HUES64 (cell line): ENCODE results near the gene ZCCHC10.
A peak's percentile ranks its signal among the peaks of the same experiment; 100 is the strongest.
"Not testable (repeated sequence)": the region's sequence is repeated elsewhere in the genome, so short reads cannot be mapped to it uniquely, and the experiment has no call there.

Source experiments
- H3K27ac ChIP-seq: 2 replicates; pipeline ENCODE4 v1.7.0; 2013; ENCODE audit warnings: low read depth, low read length, inconsistent platforms
- H3K27me3 ChIP-seq: 2 replicates; pipeline ENCODE4 v1.6.1; 2013; ENCODE audit warnings: mild to moderate bottlenecking, low read length; ENCODE audit not compliant: insufficient read depth
- H3K36me3 ChIP-seq: 2 replicates; pipeline ENCODE4 v1.6.1; 2013; ENCODE audit warnings: mild to moderate bottlenecking, low read length; ENCODE audit not compliant: insufficient read depth
- H3K4me1 ChIP-seq: 2 replicates; pipeline ENCODE4 v1.6.1; 2013; ENCODE audit warnings: mild to moderate bottlenecking, low read length, moderate library complexity; ENCODE audit not compliant: insufficient read depth
- H3K4me3 ChIP-seq: 2 replicates; pipeline ENCODE4 v1.5.1; 2013; ENCODE audit warnings: mild to moderate bottlenecking, low read length, moderate library complexity
- H3K9ac ChIP-seq: 2 replicates; pipeline ENCODE4 v1.6.1; 2013; ENCODE audit warnings: mild to moderate bottlenecking, low read depth, low read length
- H3K9me3 ChIP-seq: 2 replicates; pipeline ENCODE4 v1.6.1; 2013; ENCODE audit warnings: low read depth, low read length; ENCODE audit not compliant: insufficient read depth
- WGBS: fragments of 150-250, 120-280 bp; methylation state at CpG from one replicate; pipeline ENCODE4 v1.1.7; 2013; ENCODE audit warnings: missing lambda C conversion rate; 5-methylcytosine and 5-hydroxymethylcytosine counted together

ZCCHC10 gene

DNA sequence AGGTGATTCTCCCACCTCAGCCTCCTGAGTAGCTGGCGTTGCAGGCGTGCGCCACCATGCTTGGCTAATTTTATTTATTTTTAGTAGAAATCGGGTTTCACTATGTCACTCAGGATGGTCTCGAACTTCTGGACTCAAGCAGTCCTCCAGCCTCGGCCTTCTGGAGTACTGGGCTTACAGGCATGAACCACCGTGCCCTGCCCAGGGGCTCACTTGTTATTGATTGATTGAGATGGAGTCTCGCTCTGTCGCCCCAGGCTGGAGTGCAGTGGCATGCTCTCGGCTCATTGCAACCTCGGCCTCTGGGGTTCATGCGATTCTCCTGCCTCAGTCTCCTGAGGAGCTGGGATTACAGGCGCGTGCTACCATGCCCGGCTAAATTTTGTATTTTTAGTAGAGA, 27.1 kb upstream of the ZCCHC10 start:
- Histone ChIP-seq H3K4me1 (peaks cover 33% of the 10 kb centered on the region), H3K4me3 (peak overlapping the region; percentile 93), H3K9me3 (no peaks in the 10 kb centered on the region), H3K27me3 (no peaks in the 10 kb centered on the region), H3K36me3 (peaks cover 10% of the 10 kb centered on the region), H3K27ac (no peak overlapping the region), H3K9ac (peak overlapping the region; percentile 99)
- 95% methylated on average over 15 of the region's 15 CpGs for WGBS

DNA sequence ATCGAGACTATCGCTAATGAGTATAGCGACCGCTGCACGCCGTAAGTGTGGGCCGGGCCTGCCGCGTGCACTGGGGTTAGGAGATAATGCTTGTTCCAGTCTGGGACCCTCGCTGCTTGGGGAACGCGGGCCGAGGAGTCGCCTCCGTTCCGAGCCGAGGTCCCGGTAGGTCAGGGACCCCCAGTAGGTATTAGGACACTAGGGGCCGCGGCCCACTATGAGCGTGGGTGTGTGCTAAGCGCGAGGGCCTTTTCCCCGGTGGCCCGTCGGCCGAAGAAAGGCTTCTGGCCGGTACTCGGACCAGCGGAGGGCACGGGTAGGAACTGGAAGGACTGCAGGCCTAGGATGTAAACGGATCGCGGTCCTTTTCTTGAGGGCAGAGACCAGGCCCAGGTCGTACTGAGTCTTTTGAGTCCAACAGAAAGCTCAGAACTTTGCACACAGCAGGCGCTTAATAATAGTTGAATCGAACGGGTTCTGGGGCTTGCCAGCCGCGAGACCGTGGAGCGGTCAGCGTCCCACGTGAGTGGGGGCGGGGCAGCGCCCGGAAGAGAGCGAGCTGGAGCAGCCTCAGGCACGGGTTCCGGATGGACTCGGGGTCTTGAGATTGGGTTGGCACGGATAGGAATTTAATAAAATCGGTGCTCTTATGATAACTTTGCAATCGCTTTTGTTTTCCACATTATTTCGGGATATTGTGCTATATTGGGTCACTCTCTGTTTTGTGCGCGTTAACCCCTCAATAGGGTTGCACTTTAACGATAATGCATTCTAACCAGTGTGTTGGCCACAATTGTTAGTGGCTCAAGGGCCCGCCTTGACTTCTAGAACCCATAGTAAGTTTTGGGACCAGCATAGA, 26.2 kb upstream of the ZCCHC10 start:
- Histone ChIP-seq H3K4me3 (peak overlapping the region; percentile 93), H3K27me3 (no peaks in the 10 kb centered on the region), H3K9ac (peak overlapping the region; percentile 99), H3K4me1 (peaks cover 28% of the 10 kb centered on the region), H3K27ac (peak overlapping the region; percentile 99), H3K9me3 (no peaks in the 10 kb centered on the region), H3K36me3 (peaks cover 10% of the 10 kb centered on the region)
- 1% methylated on average over 59 of the region's 59 CpGs for WGBS

DNA sequence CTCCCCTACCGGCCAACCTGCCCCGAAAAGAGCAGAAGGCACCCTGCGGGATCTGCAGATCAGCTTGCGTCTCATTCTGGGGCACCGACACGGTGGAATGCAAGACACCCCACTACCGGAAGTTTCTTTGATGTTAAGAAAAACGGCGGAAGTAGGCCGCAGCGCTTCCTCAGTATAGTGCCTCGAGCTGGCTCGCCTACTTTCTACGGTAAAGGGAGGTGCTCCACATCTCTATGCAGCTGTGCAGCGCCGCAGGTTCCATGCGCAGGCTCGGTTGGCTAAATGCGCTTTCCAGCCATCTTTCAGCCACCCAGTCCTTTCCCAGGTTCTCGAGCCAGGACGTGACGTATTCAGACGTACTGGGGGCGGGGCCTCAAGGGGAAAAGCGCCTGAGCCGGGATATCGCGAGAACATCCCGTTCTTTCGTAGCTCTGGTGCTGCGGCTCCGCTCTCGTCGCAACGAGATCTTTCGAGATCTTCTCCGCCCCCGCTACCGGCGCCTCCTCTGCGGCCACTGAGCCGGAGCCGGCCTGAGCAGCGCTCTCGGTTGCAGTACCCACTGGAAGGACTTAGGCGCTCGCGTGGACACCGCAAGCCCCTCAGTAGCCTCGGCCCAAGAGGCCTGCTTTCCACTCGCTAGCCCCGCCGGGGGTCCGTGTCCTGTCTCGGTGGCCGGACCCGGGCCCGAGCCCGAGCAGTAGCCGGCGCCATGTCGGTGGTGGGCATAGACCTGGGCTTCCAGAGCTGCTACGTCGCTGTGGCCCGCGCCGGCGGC, 25.4 kb upstream of the ZCCHC10 start, which contains the start of gene HSPA4:
TSS of gene HSPA4 (plus strand) at position 472 of the 775 bp plus-strand sequence. CDS start at position 710, 238 bp downstream.
- under 1% methylated on average over 68 of the region's 68 CpGs for WGBS
- Histone ChIP-seq H3K4me3 (peak within 1 kb of the TSS; percentile 93), H3K27me3 (no peaks in the 10 kb centered on the region), H3K9me3 (no peaks in the 10 kb centered on the region), H3K27ac (peak within 1 kb of the TSS; percentile 99), H3K36me3 (peaks cover 10% of the 10 kb centered on the region), H3K4me1 (peaks cover 28% of the 10 kb centered on the region), H3K9ac (peak within 1 kb of the TSS; percentile 99)

DNA sequence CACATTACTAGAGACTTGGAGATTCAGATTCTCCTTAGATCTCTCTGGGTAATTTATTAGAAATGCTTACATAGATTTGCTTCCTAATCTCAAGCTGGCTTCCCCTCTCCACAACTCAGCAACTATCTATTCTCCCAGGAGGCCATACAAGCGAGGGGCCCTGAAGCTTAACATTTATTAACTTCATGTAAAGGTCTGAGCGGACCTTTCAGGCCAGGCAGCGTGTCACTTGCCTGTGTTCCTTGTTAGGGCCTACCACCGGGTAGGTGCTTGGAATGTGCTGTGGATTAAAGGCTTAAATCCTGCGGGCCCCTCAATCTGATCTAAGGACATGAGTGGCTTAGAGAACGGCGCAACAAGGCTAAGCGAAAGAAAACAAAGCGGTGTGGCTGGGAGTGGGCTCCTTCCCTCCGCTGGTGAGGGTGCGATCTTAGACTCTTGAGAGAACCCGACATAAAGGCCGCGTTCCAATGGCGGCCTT, 24.8 kb upstream of the ZCCHC10 start:
- peaks cover 8% of the 10 kb centered on the region for H3K36me3 ChIP-seq
- 6% methylated on average over 15 of the region's 15 CpGs for WGBS
- H3K9ac ChIP-seq, result peak overlapping the region; percentile 99
- H3K9me3 ChIP-seq, result no peaks in the 10 kb centered on the region
- H3K27me3 ChIP-seq, result no peaks in the 10 kb centered on the region
- H3K4me1 ChIP-seq, result peaks cover 28% of the 10 kb centered on the region
- H3K27ac ChIP-seq, result peak overlapping the region; percentile 99
- H3K4me3 ChIP-seq, result peak overlapping the region; percentile 93

DNA sequence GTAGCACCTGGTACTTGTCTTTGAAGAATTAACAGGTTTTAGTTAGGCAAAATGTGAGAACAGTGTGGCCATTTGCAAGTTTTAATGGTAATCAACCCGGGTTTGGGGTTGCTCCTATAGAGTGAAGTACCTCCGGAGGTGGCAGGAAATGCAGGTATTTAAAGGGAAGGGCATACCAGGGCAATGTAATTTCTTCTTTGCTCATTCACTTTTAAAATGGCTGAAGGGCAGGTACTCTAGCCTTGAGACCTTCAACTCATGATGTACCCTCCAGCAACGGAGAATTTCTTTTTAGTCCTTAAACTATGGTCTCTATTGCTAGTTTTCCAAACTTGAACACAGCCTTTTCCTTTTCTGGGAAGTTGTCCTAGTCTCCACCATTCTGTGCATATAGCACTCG, 24.2 kb upstream of the ZCCHC10 start:
- H3K27ac ChIP-seq, result peak overlapping the region; percentile 99
- H3K9me3 ChIP-seq, result no peaks in the 10 kb centered on the region

DNA sequence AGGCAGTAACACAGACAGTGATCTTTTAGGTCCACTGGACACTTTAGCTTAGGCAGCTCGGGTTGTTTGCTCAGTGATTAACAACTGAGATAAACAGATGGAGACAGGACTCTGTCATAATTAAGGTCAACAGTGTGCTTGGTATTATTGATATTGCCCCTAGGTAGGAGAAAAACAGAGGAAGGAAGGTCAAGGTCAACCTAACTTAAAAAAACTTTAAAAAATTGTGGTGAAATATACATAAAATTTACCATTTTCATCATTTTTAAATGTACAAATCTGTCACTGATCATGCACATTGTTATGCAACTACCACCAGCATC, 23.3 kb upstream of the ZCCHC10 start:
- Histone ChIP-seq H3K27me3 (no peaks in the 10 kb centered on the region), H3K4me3 (no peak overlapping the region), H3K36me3 (peaks cover 3% of the 10 kb centered on the region), H3K9ac (no peak overlapping the region), H3K4me1 (peaks cover 24% of the 10 kb centered on the region), H3K27ac (no peak overlapping the region; the same call in 1 of the 2 replicates), H3K9me3 (no peaks in the 10 kb centered on the region)
- 74% methylated on average over 1 of the region's 1 CpG for WGBS

More for the DNA sequence above, 24.2 kb upstream of the ZCCHC10 start:
- peaks cover 28% of the 10 kb centered on the region for H3K4me1 ChIP-seq
- H3K4me3 ChIP-seq, result peak overlapping the region; percentile 93
- H3K36me3 ChIP-seq, result peaks cover 6% of the 10 kb centered on the region
- H3K9ac ChIP-seq, result peak overlapping the region; percentile 99
- 18% methylated on average over 4 of the region's 4 CpGs for WGBS
- H3K27me3 ChIP-seq, result no peaks in the 10 kb centered on the region

DNA sequence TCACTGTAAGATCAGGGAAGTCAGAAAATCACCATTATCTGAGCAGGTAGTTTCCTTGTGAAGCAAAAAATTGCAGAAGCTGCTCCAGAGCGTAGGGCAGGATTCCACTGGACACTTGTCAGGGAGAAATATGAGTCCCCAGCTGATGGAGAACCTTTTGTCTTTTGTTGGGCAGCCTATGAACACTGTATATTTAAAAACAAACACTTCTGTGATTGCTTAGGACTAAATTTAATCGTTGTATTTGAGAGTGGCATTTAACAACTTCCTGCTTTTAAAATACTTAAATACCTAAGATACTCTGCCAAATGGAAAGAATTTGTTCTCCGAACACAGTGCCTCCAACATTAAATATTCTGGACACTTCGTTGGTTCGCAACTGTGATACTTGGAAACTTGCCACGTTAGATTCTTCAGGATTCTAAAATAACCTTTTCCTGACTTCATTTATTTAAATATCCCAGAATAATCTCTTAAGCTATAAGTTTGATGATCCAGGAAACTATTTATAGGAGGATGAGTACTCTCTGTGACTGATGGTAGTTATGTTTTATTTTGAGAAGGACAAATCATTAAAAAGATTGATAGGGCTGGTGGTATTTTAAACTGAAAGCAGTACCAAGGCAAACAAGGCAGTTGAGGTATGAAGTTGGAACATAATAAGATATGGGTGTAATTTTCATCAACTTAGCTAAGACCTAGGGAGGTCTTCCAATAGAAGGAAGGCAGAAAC, 22.8 kb upstream of the ZCCHC10 start:
- Histone ChIP-seq H3K9me3 (no peaks in the 10 kb centered on the region), H3K27me3 (no peaks in the 10 kb centered on the region), H3K4me1 (peaks cover 20% of the 10 kb centered on the region), H3K27ac (no peak overlapping the region; the same call in 1 of the 2 replicates), H3K9ac (no peak overlapping the region), H3K36me3 (no peaks in the 10 kb centered on the region), H3K4me3 (no peak overlapping the region)
- WGBS, result 91% methylated on average over 6 of the region's 6 CpGs

DNA sequence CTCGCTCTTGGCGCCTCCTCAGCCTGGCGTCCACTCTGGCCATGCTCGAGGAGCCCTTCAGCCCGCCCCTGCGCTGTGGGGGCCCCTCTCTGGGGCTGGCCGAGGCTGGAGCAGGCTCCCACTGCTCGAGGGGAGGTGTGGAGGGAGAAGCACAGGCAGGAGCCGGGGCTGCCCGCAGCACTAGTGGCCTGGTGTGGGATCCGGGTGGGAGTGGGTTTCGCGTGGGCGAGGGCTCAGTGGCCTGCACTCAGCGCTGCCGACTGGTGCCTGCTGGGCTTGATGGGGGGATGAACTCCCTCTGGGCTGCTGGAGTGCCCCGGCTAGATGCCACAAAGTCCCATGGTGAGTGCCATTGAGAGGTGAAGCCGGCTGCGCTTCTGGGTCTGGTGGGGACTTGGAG, 21.1 kb upstream of the ZCCHC10 start:
- Histone ChIP-seq H3K36me3 (no peaks in the 10 kb centered on the region), H3K27me3 (no peaks in the 10 kb centered on the region), H3K4me1 (peaks cover 20% of the 10 kb centered on the region), H3K9me3 (no peaks in the 10 kb centered on the region), H3K4me3 (no peak overlapping the region), H3K27ac (no peak overlapping the region), H3K9ac (no peak overlapping the region)
- 91% methylated on average over 19 of the region's 19 CpGs for WGBS

DNA sequence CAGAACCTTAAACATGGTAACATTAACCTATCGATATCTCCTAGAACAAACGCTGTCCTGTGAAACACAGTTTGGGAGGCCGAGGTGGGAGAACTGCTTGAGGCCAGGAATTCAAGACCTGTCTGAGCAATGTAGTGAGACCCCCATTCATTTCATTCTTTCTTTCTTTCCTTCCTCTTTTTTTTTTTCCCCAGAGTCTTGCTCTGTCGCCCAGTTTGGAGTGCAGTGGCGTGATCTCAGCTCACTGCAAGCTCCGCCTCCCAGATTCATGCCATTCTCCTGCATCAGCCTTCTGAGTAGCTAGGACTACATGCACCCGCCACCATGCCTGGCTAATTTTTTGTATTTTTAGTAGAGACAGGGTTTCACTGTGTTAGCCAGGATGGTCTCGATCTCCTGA, 20.2 kb upstream of the ZCCHC10 start:
- H3K27me3 ChIP-seq, H3K36me3 ChIP-seq, H3K27ac ChIP-seq, H3K9me3 ChIP-seq, H3K9ac ChIP-seq, H3K4me3 ChIP-seq: not testable (repeated sequence)
- 93% methylated on average over 8 of the region's 8 CpGs for WGBS
- H3K4me1 ChIP-seq, result peaks cover 20% of the 10 kb centered on the region

DNA sequence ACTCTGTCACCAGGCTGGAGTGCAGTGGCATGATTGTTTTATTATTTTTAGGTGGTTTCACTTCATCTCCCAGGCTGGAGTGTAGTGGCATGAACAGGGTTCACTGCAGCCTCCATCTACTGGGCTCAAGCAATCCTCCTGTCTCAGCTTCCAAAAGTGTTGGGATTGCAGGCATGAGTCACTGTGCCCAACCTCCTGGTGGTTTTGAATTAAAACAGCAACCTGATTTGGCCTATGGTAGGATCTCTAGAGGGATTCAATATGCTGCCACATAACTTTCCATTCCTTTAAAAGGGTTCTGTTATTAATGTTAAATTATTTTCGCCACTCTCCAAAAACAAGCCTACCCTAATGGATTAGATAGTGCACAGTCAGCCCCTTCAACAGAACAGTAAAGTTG, 15.6 kb upstream of the ZCCHC10 start:
- no CpG with 5 or more reads among the region's 1 CpG for WGBS

More for the DNA sequence above, 15.6 kb upstream of the ZCCHC10 start:
- H3K9ac ChIP-seq, result no peak overlapping the region
- H3K4me3 ChIP-seq, result no peak overlapping the region
- H3K27ac ChIP-seq, result no peak overlapping the region
- H3K4me1 ChIP-seq, result no peaks in the 10 kb centered on the region; the same call in 1 of the 2 replicates
- H3K27me3 ChIP-seq, result no peaks in the 10 kb centered on the region
- H3K9me3 ChIP-seq, result no peaks in the 10 kb centered on the region
- H3K36me3 ChIP-seq, result no peaks in the 10 kb centered on the region
